HEK293 (cell line): ENCODE data around the gene MAPKAPK5.
"Not testable (repeated sequence)": the region's sequence is repeated elsewhere in the genome, so short reads cannot be mapped to it uniquely, and the experiment has no call there.

Source experiments
- CTCF ChIA-PET: fragments of 350-600 bp; formaldehyde crosslinking; extraction: SDS; loops from one replicate; lab custom pipeline; 2021; ENCODE audit warnings: antibody characterized with exemption; lab: Yijun Ruan, JAX
- POLR2A ChIA-PET: fragments of 300-600 bp; formaldehyde crosslinking; extraction: SDS; loops from one replicate; lab custom pipeline; 2020; ENCODE audit warnings: antibody characterized with exemption, inconsistent platforms; lab: Yijun Ruan, JAX
- H3K27ac ChIP-seq: fragments of 200-500 bp; sonication (Bioruptor generic); 2 replicates; pipeline ENCODE4 v1.5.1; 2014; ENCODE audit warnings: low read depth, low read length, control low read depth, inconsistent platforms; ENCODE audit errors: extremely low read depth
- H3K36me3 ChIP-seq, 2 experiments: fragments of 200-500 bp in 1 of 2; sonication (Bioruptor generic) in 1 of 2; 1 replicate in 1 of 2; 2 replicates in 1 of 2; pipeline ENCODE4 v1.5.1; 2014 to 2017; ENCODE audit warnings: inconsistent platforms in 2 of 2, low read length in 2 of 2; ENCODE audit not compliant: control insufficient read depth in 2 of 2, insufficient read depth in 1 of 2
- H3K4me1 ChIP-seq: fragments of 200-500 bp; sonication (Bioruptor generic); 2 replicates; pipeline ENCODE4 v1.5.1; 2014; ENCODE audit warnings: mild to moderate bottlenecking, low read length, inconsistent platforms; ENCODE audit not compliant: control insufficient read depth, insufficient read depth
- H3K4me3 ChIP-seq: 2 replicates; pipeline ENCODE4 v1.5.1; 2011; ENCODE audit warnings: low read depth, mild to moderate bottlenecking, control low read depth, low read length, moderate library complexity
- H3K9me3 ChIP-seq: fragments of 200-500 bp; sonication (Bioruptor generic); 2 replicates; pipeline ENCODE4 v1.5.1; 2014; ENCODE audit warnings: low read depth, low read length, inconsistent platforms; ENCODE audit not compliant: control insufficient read depth, insufficient read depth
- BCL6B ChIP-seq: fragments of 450-650 bp; formaldehyde crosslinking; IDR thresholded peaks from 2 replicates; pipeline ENCODE4 v1.5.1; 2017; ENCODE audit warnings: missing biosample characterization, missing genetic modification characterization
- PRDM4 ChIP-seq: fragments of 450-650 bp; formaldehyde crosslinking; IDR thresholded peaks from 2 replicates; pipeline ENCODE4 v1.5.1; 2017; ENCODE audit warnings: missing biosample characterization, missing genetic modification characterization
- SP7 ChIP-seq: fragments of 450-650 bp; formaldehyde crosslinking; IDR thresholded peaks from 2 replicates; pipeline ENCODE4 v1.5.1; 2016; ENCODE audit warnings: missing biosample characterization, missing genetic modification characterization
- TCF7L2 ChIP-seq: IDR thresholded peaks from 2 replicates; pipeline ENCODE4 v1.6.1; 2011; ENCODE audit warnings: low read depth, mild to moderate bottlenecking, inconsistent platforms, low read length, moderate library complexity, borderline replicate concordance
- TRIM28 ChIP-seq: IDR thresholded peaks from 2 replicates; pipeline ENCODE4 v1.6.1; 2011; ENCODE audit warnings: low read length, control low read depth, borderline replicate concordance
- ZBTB17 ChIP-seq: fragments of 450-650 bp; formaldehyde crosslinking; IDR thresholded peaks from 2 replicates; pipeline ENCODE4 v1.5.1; 2016; ENCODE audit warnings: missing biosample characterization, missing genetic modification characterization
- ZNF223 ChIP-seq: fragments of 450-650 bp; formaldehyde crosslinking; IDR thresholded peaks from 2 replicates; pipeline ENCODE4 v1.5.1; 2016; ENCODE audit warnings: missing biosample characterization, missing genetic modification characterization
- ZNF658 ChIP-seq: fragments of 450-650 bp; formaldehyde crosslinking; IDR thresholded peaks from 2 replicates; pipeline ENCODE4; 2016; ENCODE audit warnings: missing biosample characterization, missing genetic modification characterization
- ZNF660 ChIP-seq: fragments of 450-650 bp; IDR thresholded peaks from 2 replicates; pipeline ENCODE4 v1.5.1; 2018; ENCODE audit warnings: missing biosample characterization, mild to moderate bottlenecking, missing genetic modification characterization
- ZSCAN30 ChIP-seq: fragments of 450-650 bp; IDR thresholded peaks from 2 replicates; pipeline ENCODE4 v1.5.1; 2018; ENCODE audit warnings: missing biosample characterization, mild to moderate bottlenecking, missing genetic modification characterization, moderate library complexity
- ZSCAN4 ChIP-seq: fragments of 450-650 bp; formaldehyde crosslinking; IDR thresholded peaks from 2 replicates; pipeline ENCODE4 v1.5.1; 2017; ENCODE audit warnings: missing biosample characterization, missing genetic modification characterization

The MAPKAPK5 gene

GRCh38 chr12:111816065-111816615, 25.9 kb upstream of the MAPKAPK5 start:
- no peak overlapping the region for H3K4me3 ChIP-seq
- CTCF ChIA-PET = interaction anchor here (0.6 to 2.5 kb wide), 3 partner anchors 11 to 364 kb away, joined by 3 to 13 read pairs (median 3); no protein-coding TSS in a partner anchor
- peaks cover 6% of the 10 kb centered on the region; the same call in 1 of the 2 replicates for H3K4me1 ChIP-seq
- H3K27ac ChIP-seq = no peak overlapping the region
- H3K9me3 ChIP-seq = no peaks in the 10 kb centered on the region
- peaks cover 0 to 2% of the 10 kb centered on the region in 2 experiments; a peak in 1 of 3 replicates for H3K36me3 ChIP-seq
- POLR2A ChIA-PET = interaction anchor here (0.6 kb wide), 1 partner anchor 20 kb away, joined by 3 read pairs; no protein-coding TSS in a partner anchor
- TF ChIP-seq TCF7L2 = peak; percentile 79; the same call in 1 of the 2 replicates
- 0 out of 2 replicates have a peak, but pooled peaks have one; percentile 17 for TF ChIP-seq TRIM28
- no peak for TF ChIP-seq ZNF658 (tag by site-specific recombination)

- H3K4me3 ChIP-seq, POLR2A ChIA-PET, H3K36me3 ChIP-seq, H3K9me3 ChIP-seq, H3K27ac ChIP-seq, CTCF ChIA-PET, H3K4me1 ChIP-seq: not testable (repeated sequence)
Observed at GRCh38 chr12:111816898-111817297, 25.1 kb upstream of the MAPKAPK5 start.

- ChIA-PET CTCF (no interaction called here), POLR2A (no interaction called here)
- Histone ChIP-seq H3K27ac (no peak overlapping the region), H3K4me3 (no peak overlapping the region), H3K36me3 (no peaks in the 10 kb centered on the region), H3K4me1 (peaks cover 6% of the 10 kb centered on the region; the same call in 1 of the 2 replicates), H3K9me3 (no peaks in the 10 kb centered on the region)
- TF ChIP-seq BCL6B = no peak
Observed at GRCh38 chr12:111818340-111818739, 23.7 kb upstream of the MAPKAPK5 start.

GRCh38 chr12:111819191-111820158, 22.6 kb upstream of the MAPKAPK5 start:
- Histone ChIP-seq H3K4me1 (peaks cover 6% of the 10 kb centered on the region; the same call in 1 of the 2 replicates), H3K9me3 (no peaks in the 10 kb centered on the region), H3K27ac (no peak overlapping the region), H3K4me3 (no peak overlapping the region), H3K36me3 (no peaks in the 10 kb centered on the region)
- POLR2A ChIA-PET = interaction anchor here (0.6 to 0.9 kb wide), 2 partner anchors 194 to 443 kb away, joined by 3 to 4 read pairs; partner anchors contain the start of gene ERP29
- TF ChIP-seq SP7 = peak; percentile 21; the same call in 1 of the 2 replicates
- no peak for TF ChIP-seq ZSCAN4 (tag by site-specific recombination)
- peak; percentile 96 for TF ChIP-seq ZSCAN30 (tag by site-specific recombination)
- peak; percentile 99 for TF ChIP-seq ZNF660 (tag by site-specific recombination)
- TF ChIP-seq PRDM4 (tag by site-specific recombination) = peak; percentile 79
- no peak for TF ChIP-seq ZNF223
- TF ChIP-seq ZBTB17 = peak; percentile 11; the same call in 1 of the 2 replicates
- CTCF ChIA-PET = interaction anchor here (0.5 to 1.0 kb wide), 4 partner anchors 14 to 1212 kb away, joined by 3 to 5 read pairs (median 3); no protein-coding TSS in a partner anchor

- H3K4me1 ChIP-seq, POLR2A ChIA-PET: not testable (repeated sequence)
Observed at GRCh38 chr12:111820828-111821227, 21.2 kb upstream of the MAPKAPK5 start.

More at GRCh38 chr12:111820828-111821227, 21.2 kb upstream of the MAPKAPK5 start:
- H3K9me3 ChIP-seq, CTCF ChIA-PET, H3K27ac ChIP-seq, H3K36me3 ChIP-seq, H3K4me3 ChIP-seq: not testable (repeated sequence)
